Activated CD4-positive, alpha-beta T cell treated with anti-CD3 and anti-CD28 coated beads, Interleukin-10, Interleukin-2, amounts not matched to agents 100 ng/mL and 50 ng/mL, durations not matched to agents 16 hours and 8 hours (primary cell): ENCODE data around the gene MMP8.

ENCODE experiments used
- DNase-seq: peaks from one replicate; pipeline ENCODE4 v3.0.0-alpha.2; 2020

The MMP8 gene

DNA sequence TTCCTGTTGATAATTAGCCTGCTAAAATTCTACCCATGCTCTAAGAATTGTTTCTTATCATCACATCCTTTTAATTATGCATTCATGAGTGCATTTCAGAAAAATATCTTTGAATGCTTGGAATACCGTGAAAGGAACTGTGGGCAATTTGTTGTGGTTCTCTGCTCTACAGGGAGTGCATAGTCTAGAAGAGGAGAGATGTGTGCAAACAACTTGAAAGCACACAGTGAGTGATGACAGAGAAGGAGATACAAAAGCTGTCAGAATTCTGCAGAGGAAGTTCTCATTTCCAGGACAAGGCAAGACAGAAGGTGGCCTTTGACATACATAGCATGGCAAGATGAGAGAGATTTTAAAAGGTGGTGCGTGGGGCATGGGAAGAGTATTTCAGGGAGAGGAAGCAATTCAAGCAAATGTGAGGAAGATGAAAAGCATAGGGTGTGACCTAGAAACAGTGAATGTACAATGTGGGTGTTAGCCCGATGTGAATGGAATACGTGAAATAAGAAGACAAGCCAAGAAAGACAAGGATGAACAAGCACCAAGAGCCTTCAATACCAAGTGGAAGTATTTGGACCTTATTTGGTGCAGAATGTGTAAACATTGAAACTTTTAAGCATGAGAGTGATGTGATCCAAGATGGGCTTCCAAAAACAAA, 5.0 kb downstream of the MMP8 start:
- no peak for DNase-seq

DNA sequence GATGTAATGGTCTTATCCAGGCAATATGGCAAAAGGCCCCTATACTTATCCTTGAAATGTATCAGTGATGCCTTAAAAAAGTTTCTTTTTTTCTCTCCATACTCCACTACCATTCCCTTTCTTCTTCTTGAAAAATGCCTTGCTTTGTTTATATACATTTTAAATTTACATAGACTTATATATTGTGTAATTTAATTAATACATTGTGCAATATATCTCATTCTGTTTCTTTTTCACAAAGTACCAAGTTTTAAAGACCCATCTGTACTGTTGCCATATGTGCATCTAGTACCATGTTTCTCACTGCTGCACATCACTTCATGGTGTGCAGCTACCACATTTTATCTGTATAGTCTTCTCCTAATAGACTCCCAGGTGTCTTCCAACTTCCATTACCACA, 7.5 kb downstream of the MMP8 start:
- DNase-seq = no peak

DNA sequence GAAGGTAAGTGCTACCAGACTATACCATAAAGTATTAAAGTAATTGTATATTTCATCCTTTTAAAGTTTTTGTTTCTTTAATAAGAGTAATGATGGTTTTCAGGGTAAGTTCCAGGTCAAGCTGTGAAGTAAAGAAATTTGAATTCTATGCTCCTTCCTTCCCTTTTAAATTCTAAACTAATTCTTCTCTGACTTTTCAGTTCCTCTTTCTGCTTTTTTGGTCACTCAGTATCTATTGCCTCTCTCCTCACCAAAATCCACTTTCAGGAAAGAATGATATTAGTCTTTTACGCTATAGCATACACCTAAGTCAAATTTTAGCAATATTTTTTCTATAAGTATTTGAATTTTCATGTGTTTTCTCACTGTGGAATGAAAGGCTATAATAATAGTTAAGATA, 8.2 kb downstream of the MMP8 start:
- no peak for DNase-seq

DNA sequence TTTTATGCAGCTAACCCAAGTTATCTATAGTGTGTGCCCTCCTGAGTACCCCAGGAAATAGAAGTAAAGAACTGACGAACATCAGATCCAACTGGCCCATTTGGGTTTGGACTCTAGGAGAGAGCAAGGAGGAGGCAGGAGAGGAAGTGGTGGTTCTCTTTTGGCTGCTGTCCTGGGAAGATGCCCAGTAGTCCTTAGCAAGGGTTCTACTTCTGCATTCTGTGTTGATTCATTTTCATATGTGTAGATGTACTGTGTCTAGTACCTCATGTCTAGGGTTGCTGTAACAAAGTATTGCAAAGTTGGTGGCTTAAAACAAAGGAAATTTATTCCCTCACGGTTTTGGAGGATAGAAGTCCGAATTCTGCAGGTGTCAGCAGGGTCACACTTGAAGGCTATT, 12.6 kb downstream of the MMP8 start:
- DNase-seq = no peak

DNA sequence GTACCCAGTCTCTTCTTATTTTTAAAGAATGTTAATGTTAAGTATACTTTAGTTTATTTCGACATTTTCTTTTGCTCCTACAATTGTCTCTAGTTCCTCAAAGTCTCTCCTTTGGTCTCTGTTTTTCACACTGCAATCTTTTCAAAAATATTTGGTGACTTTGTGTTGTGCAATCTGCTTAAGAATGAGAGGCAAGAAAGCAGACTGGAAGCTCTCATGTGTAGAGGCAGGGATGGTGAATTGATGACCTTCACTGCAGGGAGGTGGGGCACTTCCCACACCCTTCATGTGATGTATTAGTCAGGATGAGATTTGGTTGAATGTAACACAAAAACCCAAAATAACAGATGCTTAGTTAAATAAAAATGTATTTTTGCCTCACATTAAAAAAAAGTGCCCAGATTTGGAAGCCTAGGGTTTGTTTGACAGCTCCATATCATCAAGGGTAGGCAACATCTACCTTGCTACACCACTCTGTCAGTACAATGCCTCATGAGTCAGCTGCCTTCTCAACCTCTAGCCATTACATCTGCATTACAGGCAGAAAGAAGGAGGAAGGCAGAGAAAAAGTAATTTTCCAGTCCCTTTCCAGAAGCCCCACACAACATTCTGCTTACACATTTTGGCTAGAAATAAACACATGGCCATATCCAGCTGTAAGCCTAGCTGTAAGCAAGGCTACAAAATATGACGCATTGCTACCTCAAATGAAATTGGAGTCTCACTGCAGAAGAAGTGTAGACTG, 15.4 kb downstream of the MMP8 start:
- DNase-seq = no peak

DNA sequence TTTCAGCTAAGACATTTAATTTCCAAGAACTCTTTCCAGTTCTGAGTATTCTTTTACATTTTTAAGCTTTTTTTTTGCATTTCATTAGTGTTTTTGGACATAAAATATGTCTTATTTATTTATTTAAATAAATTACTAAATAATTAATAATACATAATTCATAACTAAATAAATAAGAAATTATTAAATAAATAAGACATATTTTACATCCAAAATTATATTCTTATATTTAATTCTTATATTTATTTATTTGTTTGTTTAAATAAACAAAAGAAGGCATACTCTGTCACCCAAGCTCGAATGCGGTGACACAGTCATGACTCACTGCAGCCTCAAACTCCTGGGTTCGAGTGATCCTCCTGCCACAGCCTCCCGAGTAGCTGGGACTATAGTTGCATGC, 16.1 kb downstream of the MMP8 start:
- no peak for DNase-seq

DNA sequence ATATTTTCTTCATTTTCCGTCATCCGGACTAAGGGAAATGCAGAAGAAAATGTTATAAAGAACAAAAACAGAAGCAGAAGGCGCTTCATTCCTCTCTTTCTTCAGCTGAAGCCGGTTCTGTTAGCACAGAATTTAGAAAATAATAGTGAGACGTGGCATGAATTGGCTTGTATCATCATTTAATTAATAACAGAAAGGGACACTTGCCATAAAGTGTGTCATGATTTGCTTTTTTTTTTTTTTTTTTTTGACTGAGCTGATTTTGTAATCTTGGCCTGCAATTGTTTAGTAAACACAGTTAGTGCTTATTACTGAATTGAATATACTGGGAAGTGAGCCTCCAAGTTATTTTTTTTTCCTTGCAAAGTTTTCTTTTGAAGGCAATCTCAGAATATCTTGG, 19.1 kb downstream of the MMP8 start, which contains the start of gene MMP27:
TSS of gene MMP27 (minus strand) at position 144 of the 400 bp plus-strand sequence. CDS start at position 89, 55 bp downstream.
- no peak for DNase-seq

DNA sequence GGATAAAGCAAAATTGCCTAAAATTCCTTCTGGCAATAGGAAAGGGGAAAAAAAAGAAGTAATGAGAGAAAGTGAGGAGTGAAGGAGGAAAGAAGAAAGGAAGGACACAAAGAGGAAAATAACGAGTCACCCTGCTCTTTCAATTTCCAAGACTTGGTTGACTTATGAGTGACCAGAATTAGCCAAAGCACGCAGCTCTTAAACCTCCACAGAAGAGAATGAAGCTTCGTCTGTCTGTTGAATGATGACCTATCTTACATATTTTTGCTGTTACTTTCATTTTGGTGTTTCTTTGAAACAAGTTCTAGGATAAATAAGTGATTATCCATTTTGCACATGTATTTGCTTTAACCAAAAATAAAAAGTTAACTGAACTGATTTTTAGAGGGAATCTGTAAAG, 19.9 kb downstream of the MMP8 start:
- no peak for DNase-seq

DNA sequence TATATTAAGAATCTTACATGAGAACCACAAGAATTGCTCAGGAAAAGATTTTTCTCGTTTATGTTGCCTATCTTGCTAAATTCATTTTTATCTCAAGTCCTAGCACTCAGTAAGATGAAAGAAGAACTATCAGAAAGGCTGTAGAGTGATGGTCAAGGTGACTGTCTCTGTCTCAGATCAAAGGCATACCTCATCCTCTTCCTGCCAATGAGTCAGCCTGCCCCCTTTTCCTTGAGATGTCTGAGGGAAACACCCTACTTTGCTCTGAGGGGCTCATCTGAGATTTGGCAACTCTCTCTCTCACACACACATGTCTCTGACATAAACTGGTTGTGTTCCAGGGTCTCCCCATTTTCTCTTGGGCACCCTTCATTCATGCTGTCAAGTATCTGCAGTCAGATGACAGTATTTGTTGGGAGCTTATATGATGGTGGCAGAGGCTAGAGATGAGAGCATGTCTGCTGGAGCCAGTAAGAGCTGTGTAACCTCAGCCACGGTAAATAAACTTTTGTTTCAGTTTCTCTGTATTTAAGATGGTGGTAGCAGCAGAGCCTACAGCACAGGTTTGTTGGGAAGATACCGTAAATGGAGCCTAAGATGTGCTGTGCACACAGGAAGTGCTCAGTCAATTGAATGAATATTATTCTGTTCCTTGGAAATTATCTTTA, 20.8 kb downstream of the MMP8 start:
- DNase-seq = no peak

DNA sequence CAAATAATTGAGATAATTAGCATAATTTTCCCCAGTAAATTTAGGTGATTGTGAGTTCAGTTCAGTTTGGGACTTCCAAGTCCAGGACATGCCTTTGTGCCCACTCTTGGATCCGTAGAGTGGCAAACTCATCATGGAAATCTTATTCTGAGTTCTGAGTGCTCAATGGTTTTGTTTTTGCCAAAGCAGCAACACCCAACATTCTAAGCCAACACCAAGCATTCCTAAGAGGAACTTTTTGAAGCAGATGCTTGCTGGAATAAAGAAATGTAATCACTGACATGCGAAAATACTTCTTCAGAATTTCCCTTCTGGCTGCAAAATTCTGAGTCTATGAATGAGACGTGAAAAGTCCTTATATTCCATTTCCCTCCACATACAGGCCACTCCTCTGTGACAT, 29.6 kb downstream of the MMP8 start:
- DNase-seq = no peak

DNA sequence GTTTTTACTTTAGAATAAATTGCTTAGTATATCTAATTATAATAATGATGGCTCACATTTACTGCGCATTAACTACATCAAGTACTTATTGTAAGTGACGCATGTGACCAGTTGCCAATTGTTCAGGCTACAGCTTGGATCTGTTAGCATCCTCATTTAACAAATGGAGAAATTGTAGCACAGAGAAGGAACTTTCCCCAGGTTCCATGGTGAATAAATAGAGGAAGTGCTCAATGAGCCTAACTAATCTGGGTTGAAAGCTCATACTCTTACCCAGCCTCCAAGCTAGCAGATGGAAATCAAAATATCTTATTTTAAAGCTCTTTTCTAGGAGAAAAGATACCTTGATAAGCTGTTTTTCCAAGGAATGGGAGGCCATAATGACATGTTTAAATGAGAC, 39.0 kb downstream of the MMP8 start:
- no peak for DNase-seq

DNA sequence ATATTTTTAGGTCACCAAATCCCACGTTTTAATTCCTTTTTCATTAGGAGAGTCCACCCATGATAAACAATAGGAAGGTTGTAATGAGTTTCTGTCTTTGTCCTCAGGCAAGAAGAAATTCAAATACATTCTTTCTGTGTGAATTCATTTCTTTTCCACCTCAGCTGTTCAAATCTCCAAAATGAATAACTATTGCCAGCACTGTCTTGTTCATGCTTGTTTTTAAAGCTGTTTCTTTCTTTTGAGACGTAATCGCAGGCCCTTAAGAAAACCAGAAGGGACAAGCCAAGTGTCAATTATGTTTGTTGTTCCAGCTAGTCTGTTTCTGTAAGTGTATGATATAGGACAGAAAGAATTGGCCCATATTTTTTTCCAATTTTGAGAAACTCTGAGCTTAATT, 39.4 kb downstream of the MMP8 start:
- DNase-seq = no peak

DNA sequence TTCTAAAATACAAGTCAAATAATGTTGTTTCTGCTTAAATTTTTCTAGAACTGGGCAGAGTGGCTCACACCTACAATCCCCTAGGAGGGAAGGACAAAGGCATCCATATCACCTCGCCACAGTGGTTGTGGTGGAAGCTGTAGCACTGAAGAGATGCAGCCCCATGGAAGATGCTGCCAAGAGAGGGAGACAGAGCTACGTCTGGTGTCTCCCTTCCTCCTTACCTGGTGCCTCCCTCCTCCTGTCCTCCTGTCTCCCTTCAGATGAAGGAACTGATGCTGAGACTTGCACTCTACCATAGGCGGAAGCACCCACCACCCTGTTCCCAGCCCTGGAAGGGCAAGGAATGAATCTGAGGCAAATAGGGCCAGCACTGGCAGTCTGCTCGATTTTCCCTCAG, 41.5 kb downstream of the MMP8 start:
- DNase-seq = no peak

DNA sequence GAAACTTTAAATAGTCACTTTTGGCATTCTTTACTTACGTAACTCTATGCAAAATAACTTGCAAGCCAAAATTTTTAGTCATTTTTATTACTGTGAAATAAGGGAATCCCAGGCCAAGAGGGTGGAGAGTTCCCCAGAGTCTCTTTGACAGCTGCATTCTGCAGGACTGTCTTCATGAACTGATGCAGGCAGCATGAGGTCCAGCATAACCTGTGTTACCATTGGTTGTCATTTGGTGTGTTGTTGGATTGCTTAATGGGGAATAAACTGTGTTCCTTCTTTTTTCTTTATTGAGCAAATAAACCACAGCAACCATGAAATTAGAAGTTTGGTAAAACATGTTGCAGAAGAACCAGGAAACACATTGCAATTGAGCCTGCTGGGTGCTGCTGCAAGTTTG, 43.8 kb downstream of the MMP8 start:
- DNase-seq = no peak

DNA sequence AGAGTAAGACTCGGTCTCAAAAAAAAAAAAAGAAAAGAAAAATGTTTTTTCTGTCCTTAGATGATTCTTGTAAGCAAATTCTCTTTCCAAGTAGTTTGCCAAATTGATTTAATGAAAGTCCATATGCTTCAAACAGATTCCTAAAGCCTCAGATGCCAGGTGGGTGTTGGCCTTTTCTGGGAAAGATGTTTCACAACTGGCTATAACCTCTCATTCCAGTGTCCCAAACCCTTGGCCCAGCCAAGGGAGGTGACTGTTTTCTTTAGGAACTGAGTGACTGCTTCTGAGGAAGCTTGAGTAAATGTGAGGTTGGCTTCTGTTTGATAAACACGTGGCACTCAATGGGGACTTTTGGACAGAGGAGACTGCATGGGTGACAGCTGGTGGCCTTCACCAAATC, 46.7 kb downstream of the MMP8 start:
- no peak for DNase-seq

DNA sequence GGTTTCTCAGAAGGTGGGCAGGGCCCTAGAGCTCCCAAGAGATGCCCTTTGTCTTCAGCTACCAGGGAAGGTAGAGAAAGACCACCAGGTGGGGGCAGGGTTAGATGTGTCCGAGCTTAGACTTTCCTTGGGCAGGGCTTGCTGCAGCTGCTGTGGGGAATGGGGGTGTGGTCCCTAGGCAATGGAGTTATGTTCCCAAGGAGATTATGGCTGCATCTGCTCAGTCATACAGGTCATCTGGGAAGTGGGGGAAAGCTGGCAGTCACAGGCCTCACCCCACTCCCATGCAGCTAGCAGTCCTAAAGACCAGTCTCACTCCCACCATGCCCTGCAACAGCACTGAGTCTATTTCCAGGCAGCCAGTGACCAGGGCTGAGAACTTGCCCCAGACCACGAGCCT, 48.7 kb downstream of the MMP8 start:
- no peak for DNase-seq

DNA sequence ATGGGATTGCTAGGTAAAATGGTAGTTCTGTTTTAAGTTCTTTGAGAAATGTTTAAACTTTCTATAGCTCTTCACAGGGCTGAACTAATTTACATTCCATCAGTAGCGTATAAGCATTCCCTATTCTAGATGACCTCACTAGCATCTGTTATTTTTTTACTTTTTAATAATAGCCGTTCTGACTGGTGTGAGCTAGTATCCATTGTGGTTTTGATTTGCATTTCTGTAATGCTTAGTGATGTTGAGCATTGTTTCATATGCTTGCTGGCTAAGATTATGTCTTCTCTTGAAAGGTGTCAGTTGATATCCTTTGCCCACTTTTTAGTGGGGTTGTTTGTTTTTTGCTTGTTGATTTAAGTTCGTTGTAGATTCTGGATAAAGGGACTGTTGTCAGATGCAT, 55.1 kb downstream of the MMP8 start:
- no peak for DNase-seq

DNA sequence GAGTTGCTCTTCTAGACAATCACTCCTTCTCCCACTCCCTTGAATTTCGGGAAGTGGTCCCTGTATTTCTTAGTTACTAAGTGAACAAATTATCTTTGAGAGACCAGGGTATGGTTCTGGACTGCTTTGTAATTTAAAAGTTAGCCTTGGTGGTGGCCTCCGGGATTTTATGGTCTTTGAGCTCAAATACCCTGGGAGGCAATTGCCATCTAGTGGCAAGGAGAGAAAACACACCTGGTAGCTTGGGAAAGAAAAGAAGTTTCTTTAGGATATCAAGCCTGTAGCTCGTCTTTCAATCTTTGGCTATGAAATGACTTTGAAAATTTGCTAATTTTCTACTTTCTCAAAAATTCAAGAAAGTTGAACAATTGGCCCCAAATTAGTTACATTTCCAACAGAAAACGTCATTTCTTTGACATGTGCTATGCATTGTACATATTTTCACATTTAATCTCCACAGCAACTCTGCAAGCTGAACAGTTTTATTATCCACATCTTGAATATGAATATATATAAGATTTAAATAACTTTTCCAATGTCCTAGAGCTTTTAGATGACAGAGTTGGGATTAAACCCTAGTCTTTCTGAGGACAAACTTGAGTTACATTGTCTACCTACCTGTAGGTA, 58.3 kb downstream of the MMP8 start:
- peak; percentile 56 for DNase-seq

DNA sequence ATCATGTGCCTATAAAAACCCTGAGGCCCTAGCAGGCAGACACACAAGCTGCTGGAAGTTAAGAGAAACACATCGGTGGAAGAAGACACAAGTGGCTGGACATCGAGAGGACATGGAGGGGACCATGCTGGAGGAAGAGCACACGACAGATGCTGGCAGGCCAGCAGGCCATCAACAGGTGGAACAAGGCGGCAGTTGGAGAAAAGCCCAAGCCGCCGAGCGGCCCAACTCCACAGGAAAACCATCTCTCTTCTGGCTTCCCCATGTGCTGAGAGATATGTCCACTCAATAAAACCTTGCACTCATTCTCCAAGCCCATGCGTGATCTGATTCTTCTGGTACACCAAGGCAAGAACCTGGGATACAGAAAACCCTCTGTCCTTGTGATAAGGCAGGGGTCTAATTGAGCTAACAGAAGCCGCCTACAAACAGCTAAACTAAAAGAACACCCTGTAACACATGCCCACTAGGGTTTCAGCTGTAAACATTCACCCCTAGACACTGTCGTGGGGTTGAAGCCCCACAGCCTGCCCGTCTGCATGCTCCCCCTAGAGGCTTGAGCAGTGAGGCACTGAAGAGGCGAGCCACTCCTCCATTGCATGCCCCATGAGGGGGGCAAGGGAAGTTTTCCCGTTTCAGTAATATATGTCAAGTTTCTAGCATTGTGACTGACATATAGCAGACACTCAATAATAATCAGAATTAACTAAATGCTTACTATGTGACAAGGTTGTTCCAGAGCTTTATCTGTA, 60.6 kb downstream of the MMP8 start:
- peak; percentile 41 for DNase-seq

DNA sequence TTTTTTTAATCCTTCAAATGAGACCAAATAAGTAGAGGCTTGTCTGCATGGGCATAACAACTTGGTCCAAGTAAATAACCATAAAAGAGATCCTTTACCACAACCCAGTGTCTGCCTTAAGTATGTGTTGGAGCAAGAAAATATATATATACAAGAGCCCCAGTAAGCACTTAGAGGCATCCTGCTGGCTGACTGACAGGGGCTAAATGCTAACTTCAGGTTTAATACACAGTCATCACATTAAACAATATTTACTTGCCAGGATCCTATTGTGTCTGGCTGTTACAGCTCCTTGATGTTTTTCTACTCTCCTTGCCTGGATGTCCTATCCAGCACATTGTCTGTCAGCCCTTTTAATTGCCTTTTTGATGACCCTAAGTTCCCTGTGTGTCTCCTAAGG, 62.1 kb downstream of the MMP8 start:
- no peak for DNase-seq
